ENCODE results near the gene NDUFS7. TPM values are rescaled to one million over a fixed set of nuclear protein-coding genes. Genes with fewer than 3 reads are reported as not detected.
"Not testable (repeated sequence)": the region's sequence is repeated elsewhere in the genome, so short reads cannot be mapped to it uniquely, and the experiment has no call there.

The NDUFS7 gene
- total RNA-seq, 1 donor from 2014 or later: 83.3 TPM

GRCh38 chr19:1437609-1438008 lies 53.9 kb downstream of the NDUFS7 start:
- Mint-ChIP-seq H3K27me3 (no peaks in the 10 kb centered on the region), H3K27ac (peak overlapping the region; percentile 95), H3K4me1 (ENCODE audit: unreplicated experiment) (peaks cover 5% of the 10 kb centered on the region), H3K9me3 (no peaks in the 10 kb centered on the region), H3K36me3 (peaks cover 8% of the 10 kb centered on the region), H3K4me3 (peak overlapping the region; percentile 95)
- TF ChIP-seq CTCF (conservative IDR thresholded peaks at IDR 0.05): no peak
- no peak for DNase-seq (ENCODE audit: extremely low spot score, unreplicated experiment)

- H3K4me3 Mint-ChIP-seq: peak within 1 kb of the TSS; percentile 95
- peak within 1 kb of the TSS; percentile 95 for H3K27ac Mint-ChIP-seq
- H3K4me1 Mint-ChIP-seq (ENCODE audit: unreplicated experiment): peaks cover 8% of the 10 kb centered on the region
- DNase-seq (ENCODE audit: extremely low spot score, unreplicated experiment): peak; percentile 98
- H3K36me3 Mint-ChIP-seq: peaks cover 9% of the 10 kb centered on the region
- no peaks in the 10 kb centered on the region for H3K9me3 Mint-ChIP-seq
- H3K27me3 Mint-ChIP-seq: no peaks in the 10 kb centered on the region
- TF ChIP-seq CTCF (conservative IDR thresholded peaks at IDR 0.05): peak; percentile 91
These were observed 54.6 kb downstream of the NDUFS7 start, which contains the start of gene RPS15 for GRCh38 chr19:1438035-1438932. Gene RPS15, plus strand, starts transcription at chr19:1438396. Its CDS starts 30 bp downstream, at chr19:1438426.

GRCh38 chr19:1438933-1439354 lies 55.2 kb downstream of the NDUFS7 start:
- TF ChIP-seq CTCF (conservative IDR thresholded peaks at IDR 0.05): no peak
- Mint-ChIP-seq H3K4me3 (peak overlapping the region; percentile 95), H3K27me3 (peaks cover under 1% of the 10 kb centered on the region), H3K36me3 (peaks cover 9% of the 10 kb centered on the region), H3K27ac (peak overlapping the region; percentile 95), H3K4me1 (ENCODE audit: unreplicated experiment) (peaks cover 8% of the 10 kb centered on the region), H3K9me3 (no peaks in the 10 kb centered on the region)
- DNase-seq (ENCODE audit: extremely low spot score, unreplicated experiment): no peak

GRCh38 chr19:1439525-1440417 lies 56.1 kb downstream of the NDUFS7 start:
- Mint-ChIP-seq H3K4me3 (peak overlapping the region; percentile 95), H3K27ac (peak overlapping the region; percentile 95)
- H3K27me3 Mint-ChIP-seq; H3K4me1 Mint-ChIP-seq (ENCODE audit: unreplicated experiment); DNase-seq (ENCODE audit: extremely low spot score, unreplicated experiment); H3K36me3 Mint-ChIP-seq; H3K9me3 Mint-ChIP-seq: not testable (repeated sequence)

- H3K4me3 Mint-ChIP-seq: peak overlapping the region; percentile 77
- peaks cover 8% of the 10 kb centered on the region for H3K4me1 Mint-ChIP-seq (ENCODE audit: unreplicated experiment)
- H3K9me3 Mint-ChIP-seq: no peaks in the 10 kb centered on the region
- peaks cover 4% of the 10 kb centered on the region for H3K27me3 Mint-ChIP-seq
- peaks cover 9% of the 10 kb centered on the region for H3K36me3 Mint-ChIP-seq
- no peak for DNase-seq (ENCODE audit: extremely low spot score, unreplicated experiment)
- TF ChIP-seq CTCF (conservative IDR thresholded peaks at IDR 0.05): no peak
- H3K27ac Mint-ChIP-seq: no peak overlapping the region
These were observed 56.7 kb downstream of the NDUFS7 start for GRCh38 chr19:1440418-1440801.

Measured in type B pancreatic cell (in vitro differentiated cells).